BJ (cell line): ENCODE data around the gene GPC4. TPM values are rescaled to one million over a fixed set of nuclear protein-coding genes. Genes with fewer than 3 reads are reported as not detected.

Experiments
- CTCF ChIA-PET: fragments of 350-600 bp; formaldehyde crosslinking; extraction: SDS; loops from one replicate; lab custom pipeline; 2021; ENCODE audit warnings: antibody characterized with exemption, inconsistent platforms; lab: Yijun Ruan, JAX
- POLR2A ChIA-PET: fragments of 300-600 bp; sonication (Branson Sonifier 250); formaldehyde crosslinking; extraction: SDS; loops from one replicate; lab custom pipeline; 2021; ENCODE audit warnings: antibody characterized with exemption; lab: Charles Lee
- DNase-seq: peaks from one replicate; pipeline ENCODE4 v3.0.0-alpha.2; 2011; ENCODE audit warnings: low read depth
- H3K27me3 ChIP-seq: 2 replicates; pipeline ENCODE4 v1.6.0; 2011; ENCODE audit warnings: low read length; ENCODE audit not compliant: control insufficient read depth, insufficient read depth
- H3K36me3 ChIP-seq: 2 replicates; pipeline ENCODE4 v1.5.1; 2011; ENCODE audit warnings: low read length; ENCODE audit not compliant: control insufficient read depth, insufficient read depth
- H3K4me3 ChIP-seq: 2 replicates; pipeline ENCODE4 v1.5.1; 2011; ENCODE audit warnings: low read depth, mild to moderate bottlenecking, control low read depth, low read length
- CTCF ChIP-seq: IDR thresholded peaks from 2 replicates; pipeline ENCODE4 v1.5.1; 2011; ENCODE audit warnings: low read depth, mild to moderate bottlenecking, control low read depth, inconsistent platforms, low read length, moderate library complexity; ENCODE audit not compliant: insufficient read depth
- polyA plus RNA-seq: library from polyadenylated mRNA; depleted of rRNA; stranded (reverse); fragments of >200 nt; gene quantifications from 2 replicates; pipeline ENCODE4 v1.2.3, GENCODE V29; 2011

The GPC4 gene
- polyA plus RNA-seq, 1 experiment: 0.26 TPM

GRCh38 chrX:133410550-133410949 lies 4.7 kb downstream of the GPC4 start:
- Histone ChIP-seq H3K4me3 (no peak overlapping the region), H3K27me3 (no peaks in the 10 kb centered on the region), H3K36me3 (no peaks in the 10 kb centered on the region)
- POLR2A ChIA-PET: no interaction called here
- DNase-seq: no peak
- TF ChIP-seq CTCF: no peak
- CTCF ChIA-PET: no interaction called here

- no peak for DNase-seq
- Histone ChIP-seq H3K27me3 (no peaks in the 10 kb centered on the region), H3K4me3 (no peak overlapping the region), H3K36me3 (no peaks in the 10 kb centered on the region)
- ChIA-PET CTCF (no interaction called here), POLR2A (no interaction called here)
- no peak for TF ChIP-seq CTCF
Measured at GRCh38 chrX:133405498-133406185, 9.6 kb downstream of the GPC4 start.

GRCh38 chrX:133403984-133404383 lies 11.3 kb downstream of the GPC4 start:
- DNase-seq: no peak
- Histone ChIP-seq H3K4me3 (no peak overlapping the region), H3K36me3 (no peaks in the 10 kb centered on the region), H3K27me3 (no peaks in the 10 kb centered on the region)
- ChIA-PET POLR2A (no interaction called here), CTCF (no interaction called here)
- TF ChIP-seq CTCF: no peak

GRCh38 chrX:133402830-133403625 lies 12.3 kb downstream of the GPC4 start:
- TF ChIP-seq CTCF: no peak
- Histone ChIP-seq H3K36me3 (no peaks in the 10 kb centered on the region), H3K4me3 (no peak overlapping the region), H3K27me3 (no peaks in the 10 kb centered on the region)
- CTCF ChIA-PET: no interaction called here
- DNase-seq: no peak
- POLR2A ChIA-PET: no interaction called here

GRCh38 chrX:133402042-133402453 lies 13.2 kb downstream of the GPC4 start:
- ChIA-PET POLR2A (no interaction called here), CTCF (no interaction called here)
- no peaks in the 10 kb centered on the region for H3K27me3 ChIP-seq
- no peak for DNase-seq
- no peaks in the 10 kb centered on the region for H3K36me3 ChIP-seq
- TF ChIP-seq CTCF: no peak
- no peak overlapping the region for H3K4me3 ChIP-seq
